Measurements from ENCODE around the gene KIF24.

Gene KIF24

GRCh38 chr9:34332076-34332964 lies 3.3 kb upstream of the KIF24 start:
- TF ChIP-seq, protein P1, sequence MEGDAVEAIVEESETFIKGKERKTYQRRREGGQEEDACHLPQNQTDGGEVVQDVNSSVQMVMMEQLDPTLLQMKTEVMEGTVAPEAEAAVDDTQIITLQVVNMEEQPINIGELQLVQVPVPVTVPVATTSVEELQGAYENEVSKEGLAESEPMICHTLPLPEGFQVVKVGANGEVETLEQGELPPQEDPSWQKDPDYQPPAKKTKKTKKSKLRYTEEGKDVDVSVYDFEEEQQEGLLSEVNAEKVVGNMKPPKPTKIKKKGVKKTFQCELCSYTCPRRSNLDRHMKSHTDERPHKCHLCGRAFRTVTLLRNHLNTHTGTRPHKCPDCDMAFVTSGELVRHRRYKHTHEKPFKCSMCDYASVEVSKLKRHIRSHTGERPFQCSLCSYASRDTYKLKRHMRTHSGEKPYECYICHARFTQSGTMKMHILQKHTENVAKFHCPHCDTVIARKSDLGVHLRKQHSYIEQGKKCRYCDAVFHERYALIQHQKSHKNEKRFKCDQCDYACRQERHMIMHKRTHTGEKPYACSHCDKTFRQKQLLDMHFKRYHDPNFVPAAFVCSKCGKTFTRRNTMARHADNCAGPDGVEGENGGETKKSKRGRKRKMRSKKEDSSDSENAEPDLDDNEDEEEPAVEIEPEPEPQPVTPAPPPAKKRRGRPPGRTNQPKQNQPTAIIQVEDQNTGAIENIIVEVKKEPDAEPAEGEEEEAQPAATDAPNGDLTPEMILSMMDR (conservative IDR thresholded peaks at IDR 0.05) = peak; percentile 55
- no peak for TF ChIP-seq ZFX (IDR thresholded peaks at IDR 0.05)
- no peak overlapping the region for H3K27ac ChIP-seq

DNA sequence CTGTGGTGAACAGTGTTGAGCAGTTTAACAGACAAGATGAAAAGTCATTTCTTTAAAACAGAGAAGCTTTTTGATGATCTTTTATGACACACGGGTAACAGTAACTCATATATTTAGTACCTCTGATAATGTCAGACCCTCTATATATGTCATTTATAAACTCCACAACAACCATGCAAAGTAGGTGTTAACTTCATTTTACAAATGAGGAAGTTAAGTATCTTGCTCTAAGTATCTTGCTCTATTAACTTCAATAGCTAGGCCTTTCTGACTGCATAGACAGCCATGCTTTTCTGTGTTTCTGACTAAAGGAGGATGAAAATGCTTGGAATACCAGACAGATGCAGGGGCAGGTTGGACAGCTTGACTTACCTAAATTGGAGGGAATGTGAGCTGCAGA lies 2.1 kb upstream of the KIF24 start:
- TF ChIP-seq, protein P1 (conservative IDR thresholded peaks at IDR 0.05) = no peak
- TF ChIP-seq ZFX (IDR thresholded peaks at IDR 0.05) = no peak
- no peak overlapping the region for H3K27ac ChIP-seq

DNA sequence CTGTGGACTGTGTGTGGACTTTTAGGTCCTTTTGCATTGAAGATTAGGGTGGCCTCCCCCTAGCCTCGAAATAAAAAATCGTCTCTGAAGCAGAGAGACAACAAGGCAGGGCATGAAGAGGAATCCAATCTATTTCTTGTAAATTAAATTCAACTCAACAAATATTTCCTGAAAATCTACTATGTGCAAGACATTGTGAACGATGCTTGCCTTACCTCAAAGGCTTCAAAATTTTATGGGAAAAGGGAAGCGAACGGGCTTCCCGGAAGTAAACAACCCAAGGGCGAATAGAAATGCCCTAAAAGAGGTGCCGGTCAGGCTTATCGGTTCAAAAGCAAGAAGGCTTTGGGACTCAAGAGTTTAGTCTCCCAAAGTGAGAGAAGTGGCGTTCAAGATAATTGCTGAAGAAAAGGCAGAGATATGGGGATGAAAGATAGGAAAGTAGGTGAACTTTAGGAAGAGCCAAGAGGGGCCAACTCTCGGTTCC lies 525 bp downstream of the KIF24 start:
- TF ChIP-seq, protein P1 (conservative IDR thresholded peaks at IDR 0.05) = no peak
- no peak for TF ChIP-seq ZFX (IDR thresholded peaks at IDR 0.05)
- peak overlapping the region; percentile 79 for H3K27ac ChIP-seq

DNA sequence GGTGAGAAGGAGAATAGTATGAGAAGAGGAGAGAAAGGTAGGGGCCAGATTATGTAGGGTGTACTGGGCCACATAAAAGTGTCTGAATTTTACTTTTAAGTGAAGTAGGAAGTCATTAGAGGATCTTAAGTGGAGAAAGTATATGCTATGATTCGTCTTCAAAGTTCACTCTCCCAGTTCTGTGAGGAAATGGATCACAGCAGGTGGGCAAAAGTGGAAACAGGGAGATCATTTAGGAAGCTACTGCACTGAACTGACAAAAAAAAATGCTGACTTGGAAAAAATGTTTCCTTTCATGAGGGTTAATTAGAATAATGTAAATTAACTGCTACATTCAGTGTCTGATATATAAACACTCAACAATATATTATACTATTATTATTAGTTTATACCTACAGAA lies 2.4 kb downstream of the KIF24 start:
- no peak for TF ChIP-seq ZFX (IDR thresholded peaks at IDR 0.05)
- TF ChIP-seq, protein P1 (conservative IDR thresholded peaks at IDR 0.05) = no peak
- no peak overlapping the region for H3K27ac ChIP-seq

DNA sequence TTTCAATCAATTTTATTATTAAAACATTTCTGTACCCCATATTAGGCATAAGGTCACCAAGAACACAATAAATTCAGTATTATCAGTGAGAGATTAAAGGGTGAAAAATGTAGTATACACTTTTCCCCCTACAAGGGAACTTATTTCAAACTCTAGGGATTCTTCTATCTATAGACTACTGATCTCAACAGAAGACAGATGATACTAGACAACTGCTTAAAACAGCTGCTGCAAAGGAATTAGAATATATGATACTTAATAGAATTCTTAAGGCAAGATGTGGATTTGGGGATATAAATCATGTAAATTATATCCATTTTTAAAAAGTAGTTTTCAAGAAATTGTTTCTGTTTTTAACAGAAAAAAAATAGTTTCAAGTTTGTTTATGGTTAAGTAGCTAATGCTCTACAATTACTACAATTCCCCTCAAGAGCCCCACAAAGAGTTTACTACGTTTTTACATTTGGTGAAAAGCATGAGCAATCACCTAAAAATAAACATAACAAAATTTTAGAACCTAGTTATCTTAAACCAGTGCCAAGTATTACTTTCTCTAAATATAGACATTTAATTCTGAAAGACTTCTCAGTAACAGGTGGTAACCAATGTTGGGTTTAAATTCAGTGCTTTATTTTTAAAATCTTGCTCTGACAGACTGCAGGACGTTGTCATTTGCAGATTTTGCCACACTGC lies 6.0 kb downstream of the KIF24 start:
- no peak for TF ChIP-seq ZFX (IDR thresholded peaks at IDR 0.05)
- TF ChIP-seq, protein P1 (conservative IDR thresholded peaks at IDR 0.05) = no peak
- no peak overlapping the region for H3K27ac ChIP-seq

- TF ChIP-seq, protein P1 (conservative IDR thresholded peaks at IDR 0.05) = no peak
- no peak for TF ChIP-seq ZFX (IDR thresholded peaks at IDR 0.05)
- H3K27ac ChIP-seq = no peak overlapping the region
These were observed 7.6 kb downstream of the KIF24 start for GRCh38 chr9:34321451-34321850.

Measured in C4-2B (cell line).